Naive B cell (primary cell): Measurements from ENCODE around the gene GSG1L. TPM values are rescaled to one million over a fixed set of nuclear protein-coding genes. Genes with fewer than 3 reads are reported as not detected.
A peak's percentile ranks its signal among the peaks of the same experiment; 100 is the strongest.

ENCODE experiments used
- ATAC-seq, 2 donors: fragments of 150-1000 bp; cut with Tn5 transposase; 2 replicates each; pipeline ENCODE4 v1.10.0; 2021; ENCODE audit warnings: low read depth in 2 of 2, mild to moderate bottlenecking in 2 of 2, moderate library complexity in 2 of 2
- DNase-seq: peaks from one replicate; pipeline ENCODE4 v3.0.0; 2022
- H3K27ac Mint-ChIP-seq, 6 donors: one replicate each; pipeline ENCODE4 v1.8.0; 2020 to 2022; ENCODE audit warnings: mild to moderate bottlenecking in 6 of 6, mixed read lengths in 6 of 6, moderate library complexity in 5 of 6, inconsistent platforms in 2 of 6
- H3K27me3 Mint-ChIP-seq, 3 donors: one replicate each; pipeline ENCODE4 v1.8.0; 2021 to 2022; ENCODE audit warnings: mixed read lengths in 3 of 3, mild to moderate bottlenecking in 1 of 3
- H3K36me3 Mint-ChIP-seq, 2 donors: one replicate each; pipeline ENCODE4 v1.8.0; 2020 to 2022; ENCODE audit warnings: mixed read lengths in 2 of 2, inconsistent platforms in 1 of 2, mild to moderate bottlenecking in 1 of 2
- H3K4me1 Mint-ChIP-seq, 3 donors: one replicate each; pipeline ENCODE4 v1.8.0; 2020 to 2022; ENCODE audit warnings: mixed read lengths in 3 of 3, inconsistent platforms in 1 of 3, mild to moderate bottlenecking in 1 of 3, moderate library complexity in 1 of 3
- H3K4me3 Mint-ChIP-seq, 8 donors: one replicate each; pipeline ENCODE4 v1.8.0; 2020 to 2022; ENCODE audit warnings: mild to moderate bottlenecking in 8 of 8, mixed read lengths in 8 of 8, moderate library complexity in 8 of 8, inconsistent platforms in 2 of 8
- H3K9me3 Mint-ChIP-seq, 7 donors: one replicate each; pipeline ENCODE4 v1.8.0; 2020 to 2022; ENCODE audit warnings: mixed read lengths in 7 of 7, mild to moderate bottlenecking in 5 of 7, inconsistent platforms in 2 of 7, moderate library complexity in 1 of 7
- polyA plus RNA-seq, 6 donors: library from polyadenylated mRNA; unstranded; fragments of 300-500 nt; fragmentation: Illumina TruSeq; gene quantifications; one replicate each; pipeline ENCODE4 v1.2.3, GENCODE V29; 2021; ENCODE audit warnings: low read depth in 6 of 6

GSG1L gene
- polyA plus RNA-seq, 6 donors from 2014 or later, result not detected

DNA sequence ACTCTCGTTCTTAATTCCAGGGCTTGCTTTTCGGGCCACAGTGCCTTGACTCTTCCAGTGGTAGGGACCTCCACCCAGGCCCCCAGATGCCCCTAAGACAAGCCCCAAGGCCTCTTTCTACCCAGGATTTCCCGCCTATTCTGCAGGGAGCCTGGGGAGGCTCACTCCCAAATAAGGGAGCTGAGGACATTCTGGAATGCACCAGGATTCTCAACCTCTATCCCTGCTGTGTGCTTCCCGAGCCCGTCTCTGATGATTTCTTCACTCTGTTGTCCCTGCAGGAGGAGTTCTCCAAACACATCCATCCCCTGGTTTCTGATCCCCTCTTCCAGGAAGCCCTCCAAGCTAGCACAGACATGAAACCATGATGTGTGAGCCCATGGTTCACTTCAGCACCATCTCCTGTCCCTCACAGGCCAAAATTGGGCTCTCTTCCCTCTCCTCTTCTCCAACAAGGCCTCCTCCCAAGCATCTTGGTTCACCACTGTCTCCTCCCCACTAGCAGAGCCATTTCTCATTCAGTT is 257.6 kb downstream of the GSG1L start:
- Mint-ChIP-seq H3K27ac (no peak overlapping the region), H3K4me1 (peaks cover 0 to 8% (median 0%) of the 10 kb centered on the region in 3 donors), H3K4me3 (no peak overlapping the region), H3K27me3 (peaks cover 31 to 35% (median 33%) of the 10 kb centered on the region in 3 donors), H3K9me3 (peaks cover 0 to 10% (median 3%) of the 10 kb centered on the region in 7 donors), H3K36me3 (no peaks in the 10 kb centered on the region)
- DNase-seq (no peak), ATAC-seq (no peak)

DNA sequence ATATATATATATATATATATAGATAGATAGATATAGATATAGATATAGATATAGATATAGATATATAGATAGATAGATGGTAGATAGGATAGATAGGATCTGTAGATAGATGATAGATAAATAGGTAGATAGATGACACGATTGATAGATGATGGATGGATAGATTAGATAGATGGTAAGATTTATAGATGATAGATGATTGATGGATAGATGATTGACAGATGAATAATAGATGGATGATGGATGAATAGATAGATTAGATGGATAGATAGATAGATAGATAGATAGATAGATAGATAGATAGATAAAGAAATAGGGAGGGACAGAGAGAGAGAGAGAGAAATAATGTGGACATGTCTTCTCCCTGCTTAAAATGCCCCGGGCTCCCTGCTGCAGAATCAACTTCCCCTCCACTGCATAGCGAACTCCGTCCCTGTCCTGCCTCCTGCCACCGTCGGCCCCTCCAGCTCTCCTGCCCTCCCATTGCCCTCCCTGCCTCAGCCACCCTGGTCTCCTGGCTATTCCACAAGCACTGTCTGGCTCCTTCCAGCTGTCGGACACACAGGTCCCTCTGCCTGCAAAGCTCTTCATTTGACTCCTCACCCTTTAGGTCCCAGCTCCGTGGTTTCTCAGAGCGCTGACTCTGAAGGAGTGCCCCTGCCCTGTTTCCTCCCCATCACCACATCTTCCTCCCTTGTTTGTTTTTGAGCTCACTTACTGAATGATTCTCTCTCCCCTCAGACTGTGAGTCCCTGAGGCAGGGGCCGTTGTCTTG is 259.6 kb downstream of the GSG1L start:
- ATAC-seq (no peak), DNase-seq (no peak)
- peaks cover 0 to 8% (median 0%) of the 10 kb centered on the region in 3 donors for H3K4me1 Mint-ChIP-seq
- peaks cover 31 to 35% (median 33%) of the 10 kb centered on the region in 3 donors for H3K27me3 Mint-ChIP-seq
- H3K27ac Mint-ChIP-seq, result no peak overlapping the region
- H3K9me3 Mint-ChIP-seq, result peaks cover 0 to 5% (median 0%) of the 10 kb centered on the region in 7 donors
- H3K36me3 Mint-ChIP-seq, result no peaks in the 10 kb centered on the region
- H3K4me3 Mint-ChIP-seq, result no peak overlapping the region

DNA sequence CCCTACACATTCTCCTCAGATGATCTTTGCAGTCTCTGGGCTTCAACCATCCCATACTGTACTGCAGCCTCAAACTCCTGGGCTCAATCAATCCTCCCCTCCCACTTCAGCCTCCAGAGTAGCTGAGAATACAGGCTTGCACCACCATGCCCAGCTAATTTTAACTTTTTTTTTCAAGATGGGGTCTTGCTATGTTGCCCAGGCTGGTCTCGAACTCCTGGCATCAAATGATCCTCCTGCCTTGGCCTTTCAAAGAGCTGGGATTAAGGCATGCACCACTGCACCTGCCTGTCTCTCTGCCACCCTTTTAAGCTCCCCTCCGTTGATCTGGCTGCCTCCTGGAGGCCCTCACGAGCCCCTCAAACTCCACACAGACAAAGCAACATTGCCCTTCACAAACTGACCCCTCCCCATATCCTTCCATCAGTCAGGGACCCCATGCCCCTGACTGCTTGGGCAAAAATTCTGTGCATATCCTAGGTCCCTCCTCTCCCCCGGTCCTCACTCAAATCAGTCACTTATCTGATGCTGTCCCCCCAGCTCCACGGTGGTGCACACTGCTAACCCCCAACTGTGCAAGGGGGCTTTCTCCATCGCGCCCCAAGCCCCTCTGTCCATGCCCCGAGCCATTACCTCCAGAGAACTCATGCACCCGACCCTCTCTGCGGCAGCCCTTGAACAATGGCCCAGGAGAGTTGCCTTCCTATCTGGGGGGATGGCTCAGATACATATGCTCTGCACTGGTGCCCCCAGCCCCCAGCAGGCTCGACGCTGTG is 260.7 kb downstream of the GSG1L start:
- Mint-ChIP-seq H3K27ac (no peak overlapping the region), H3K27me3 (peaks cover 28 to 31% (median 31%) of the 10 kb centered on the region in 3 donors), H3K36me3 (no peaks in the 10 kb centered on the region), H3K4me1 (peaks cover 0 to 8% (median 0%) of the 10 kb centered on the region in 3 donors), H3K4me3 (no peak overlapping the region), H3K9me3 (peaks cover 0 to 4% (median 0%) of the 10 kb centered on the region in 7 donors)
- ATAC-seq, result no peak
- no peak for DNase-seq

DNA sequence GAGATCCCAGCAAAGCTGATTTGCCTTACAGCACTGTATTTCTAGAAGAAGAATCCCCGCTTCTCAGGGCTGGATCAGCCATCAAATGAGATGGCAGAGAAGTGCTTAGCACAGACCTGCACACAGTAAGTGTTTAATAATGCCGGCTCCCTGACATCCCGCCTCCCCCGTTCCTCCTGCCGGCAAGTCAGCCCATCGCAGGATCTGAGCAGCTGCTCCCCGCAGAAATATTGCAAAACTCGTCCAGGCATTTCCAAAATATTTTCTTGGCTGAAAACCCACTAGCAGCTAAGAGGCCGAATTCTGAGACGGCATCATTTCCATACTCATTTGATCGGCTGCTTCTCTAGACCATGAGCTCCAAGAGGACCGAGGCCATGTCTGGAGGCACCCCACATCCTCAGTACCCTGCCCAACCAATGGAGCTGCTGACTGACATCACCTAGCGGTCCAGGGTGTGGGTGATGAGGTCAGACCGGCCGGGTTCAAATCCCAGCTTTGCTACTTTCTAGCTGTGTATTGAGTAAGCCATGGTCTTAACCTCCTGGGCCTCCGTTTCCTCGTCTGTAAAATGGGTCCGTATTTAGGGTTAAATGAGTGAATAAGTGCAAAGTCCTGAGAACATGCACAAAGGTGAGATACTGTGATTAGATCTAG is 262.1 kb downstream of the GSG1L start:
- no peak overlapping the region for H3K4me3 Mint-ChIP-seq
- ATAC-seq (no peak), DNase-seq (no peak)
- H3K27ac Mint-ChIP-seq, result no peak overlapping the region
- no peaks in the 10 kb centered on the region for H3K36me3 Mint-ChIP-seq
- H3K4me1 Mint-ChIP-seq, result peaks cover 0 to 8% (median 0%) of the 10 kb centered on the region in 3 donors
- H3K9me3 Mint-ChIP-seq, result peaks cover 0 to 4% (median 0%) of the 10 kb centered on the region in 7 donors
- peaks cover 24 to 31% (median 30%) of the 10 kb centered on the region in 3 donors for H3K27me3 Mint-ChIP-seq

DNA sequence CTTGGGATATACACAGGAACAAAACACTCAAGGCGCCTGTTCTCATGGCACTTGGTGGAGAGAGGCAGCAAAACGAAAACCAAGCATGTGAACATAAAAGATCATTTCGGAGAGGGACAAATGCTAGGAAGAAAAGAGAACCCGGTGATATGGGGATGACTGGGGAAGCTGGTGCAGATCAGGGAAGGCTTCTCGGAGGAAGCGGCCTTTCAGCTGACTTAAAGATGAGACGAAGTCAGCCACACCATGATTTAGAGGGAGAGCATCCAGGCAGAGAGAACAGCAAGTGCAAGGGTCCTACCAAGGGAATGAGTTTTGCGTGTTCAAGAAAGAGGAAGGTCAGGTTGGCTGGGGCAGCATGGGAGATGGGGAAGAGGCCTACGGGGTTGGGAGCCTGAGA is 262.7 kb downstream of the GSG1L start:
- Mint-ChIP-seq H3K4me1 (peaks cover 0 to 4% (median 0%) of the 10 kb centered on the region in 3 donors), H3K9me3 (peaks cover 0 to 4% (median 0%) of the 10 kb centered on the region in 7 donors), H3K27me3 (peaks cover 19 to 25% (median 24%) of the 10 kb centered on the region in 3 donors), H3K36me3 (no peaks in the 10 kb centered on the region), H3K27ac (no peak overlapping the region), H3K4me3 (no peak overlapping the region)
- no peak for ATAC-seq
- no peak for DNase-seq

DNA sequence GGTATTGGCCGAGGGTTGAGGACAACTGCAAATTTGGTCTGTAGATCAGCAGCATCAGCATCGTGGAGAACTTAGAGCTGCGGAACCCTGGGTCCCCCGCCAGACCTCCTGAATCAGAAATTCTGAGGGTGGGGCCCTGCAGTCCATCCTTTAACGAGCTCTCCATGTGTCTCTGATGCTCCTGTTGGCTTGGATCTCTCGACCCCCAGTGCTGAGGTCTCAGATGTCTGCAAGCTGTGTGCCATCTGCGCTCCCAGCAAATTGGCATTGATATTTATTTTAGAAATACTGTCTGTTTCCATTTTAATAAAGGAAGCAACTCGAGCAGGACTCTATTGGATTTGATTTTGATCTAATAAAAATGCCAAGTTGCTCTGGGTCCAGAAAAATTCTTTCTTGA is 263.6 kb downstream of the GSG1L start:
- Mint-ChIP-seq H3K9me3 (peaks cover 0 to 4% (median 0%) of the 10 kb centered on the region in 7 donors), H3K36me3 (no peaks in the 10 kb centered on the region), H3K4me3 (no peak overlapping the region), H3K27me3 (peaks cover 19 to 26% (median 23%) of the 10 kb centered on the region in 3 donors), H3K27ac (peak overlapping the region in 1 of 6 donors; percentile 11), H3K4me1 (peaks cover 0 to 4% (median 0%) of the 10 kb centered on the region in 3 donors)
- DNase-seq, result no peak
- ATAC-seq, result no peak

DNA sequence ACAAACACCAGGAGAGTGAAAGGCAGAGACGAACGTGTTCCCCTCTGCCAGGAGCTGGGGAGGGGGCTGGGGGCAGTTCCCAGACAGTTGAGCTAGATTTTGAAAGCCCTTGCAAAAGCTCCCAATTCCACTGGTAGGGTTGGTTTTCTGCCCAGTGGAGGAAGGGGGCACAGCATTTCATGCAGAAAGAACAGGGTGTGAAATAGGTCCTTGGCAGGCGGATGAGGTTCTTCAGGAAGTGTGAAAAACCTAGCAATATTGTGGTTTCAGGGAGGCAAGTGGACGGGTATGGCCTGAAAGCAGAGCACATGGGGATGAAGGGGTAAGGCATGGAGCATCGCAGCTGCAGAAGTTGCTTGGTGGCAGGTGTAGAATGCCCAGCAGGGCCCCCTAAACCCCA is 265.3 kb downstream of the GSG1L start:
- Mint-ChIP-seq H3K27me3 (peaks cover 8 to 16% (median 9%) of the 10 kb centered on the region in 3 donors), H3K27ac (peak overlapping the region in 1 of 6 donors; percentile 94), H3K4me3 (no peak overlapping the region), H3K9me3 (peaks cover 0 to 4% (median 0%) of the 10 kb centered on the region in 7 donors), H3K36me3 (no peaks in the 10 kb centered on the region), H3K4me1 (no peaks in the 10 kb centered on the region)
- DNase-seq, result no peak
- ATAC-seq, result no peak

DNA sequence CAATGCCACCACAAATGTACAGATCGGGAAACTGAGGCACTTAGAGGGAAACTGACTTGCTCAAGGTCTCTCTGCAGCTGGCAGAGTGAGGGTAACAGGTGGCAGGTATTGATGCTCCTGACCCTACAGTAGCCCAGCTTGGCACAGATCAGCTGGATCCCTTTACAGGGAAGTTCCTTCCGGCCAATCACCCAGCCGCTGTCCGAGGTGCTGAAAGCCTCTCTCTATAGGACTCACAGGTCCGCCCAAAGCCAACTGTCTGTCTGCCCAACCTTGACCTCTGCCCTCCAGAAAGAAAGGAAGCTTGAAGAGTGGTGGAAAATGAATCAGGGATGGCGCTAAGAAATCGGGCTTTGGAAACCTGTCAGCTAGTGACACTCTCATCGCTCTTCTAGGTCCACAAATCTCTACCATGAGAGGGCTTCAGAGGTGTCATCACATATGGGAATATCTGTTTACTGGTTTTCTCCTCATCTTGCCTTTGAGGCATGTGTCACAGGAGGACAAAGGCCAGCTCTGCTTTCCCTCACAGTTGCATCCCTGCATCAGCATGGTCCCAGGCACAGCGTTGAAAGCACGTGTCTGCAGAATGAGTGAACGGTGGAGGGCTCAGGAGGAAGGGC is 267.4 kb downstream of the GSG1L start:
- Mint-ChIP-seq H3K27ac (no peak overlapping the region), H3K27me3 (peaks cover 0 to 13% (median 11%) of the 10 kb centered on the region in 3 donors), H3K9me3 (no peaks in the 10 kb centered on the region), H3K4me3 (no peak overlapping the region), H3K4me1 (no peaks in the 10 kb centered on the region), H3K36me3 (no peaks in the 10 kb centered on the region)
- ATAC-seq (no peak), DNase-seq (no peak)

DNA sequence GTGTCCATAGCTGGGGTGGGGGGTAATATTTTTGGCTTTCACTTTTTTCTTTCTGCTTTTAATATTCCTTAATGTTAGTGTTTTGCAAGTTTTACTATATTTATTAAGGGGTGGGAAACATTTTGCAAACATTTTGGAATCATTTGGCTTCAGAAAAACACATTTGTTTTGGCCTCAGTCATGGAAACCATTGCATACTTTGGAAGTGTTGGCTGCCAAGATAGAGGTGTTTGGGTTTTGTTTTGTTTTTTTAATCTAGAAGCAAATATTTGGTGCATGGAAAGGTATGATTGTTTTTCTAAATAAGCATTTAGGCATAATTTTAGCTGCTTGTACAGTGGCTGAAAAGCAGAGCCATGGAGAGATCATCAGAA is 270.3 kb downstream of the GSG1L start:
- ATAC-seq, result no peak
- Mint-ChIP-seq H3K36me3 (no peaks in the 10 kb centered on the region), H3K27ac (peak overlapping the region in 1 of 6 donors; percentile 5), H3K4me1 (no peaks in the 10 kb centered on the region), H3K27me3 (peaks cover 0 to 11% (median 8%) of the 10 kb centered on the region in 3 donors), H3K4me3 (no peak overlapping the region), H3K9me3 (no peaks in the 10 kb centered on the region)
- no peak for DNase-seq

DNA sequence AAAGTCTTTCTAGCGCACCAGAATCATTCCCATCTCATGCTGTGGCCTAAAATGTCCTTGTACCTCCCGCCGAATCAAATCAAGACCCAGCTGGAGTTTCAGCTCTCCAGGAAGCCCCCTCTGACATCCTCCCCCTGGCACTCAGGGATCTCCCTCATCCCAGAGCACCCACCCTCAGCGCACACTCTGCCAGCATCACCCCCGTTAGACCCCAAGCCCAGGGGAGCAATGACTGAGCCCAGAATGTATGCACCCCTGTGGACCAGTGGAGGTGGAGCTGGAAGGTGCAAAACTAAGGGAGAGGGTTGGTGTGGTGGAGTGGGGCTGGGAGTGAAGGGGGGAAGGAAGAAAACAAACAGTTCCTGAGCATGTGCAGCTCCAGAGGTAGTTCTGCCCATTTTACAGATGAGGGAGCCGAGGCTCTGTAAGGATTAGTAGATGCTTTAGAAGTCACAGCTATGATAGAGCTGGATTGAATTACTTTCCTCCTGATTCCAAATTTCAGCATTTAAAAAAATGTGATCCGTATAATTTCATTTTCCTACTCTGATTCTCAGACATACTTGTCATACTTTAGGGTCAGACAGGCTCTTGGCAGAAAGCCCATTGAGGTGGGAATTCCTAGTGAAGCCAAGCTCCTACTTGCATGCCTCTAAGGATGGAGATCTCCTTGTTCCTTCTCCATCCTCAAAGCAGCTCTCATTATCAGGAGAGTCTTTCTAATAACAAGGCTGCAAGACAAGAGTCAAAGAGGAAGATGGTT is 270.8 kb downstream of the GSG1L start:
- Mint-ChIP-seq H3K36me3 (no peaks in the 10 kb centered on the region), H3K27me3 (peaks cover 0 to 11% (median 8%) of the 10 kb centered on the region in 3 donors)
- DNase-seq, result no peak

DNA sequence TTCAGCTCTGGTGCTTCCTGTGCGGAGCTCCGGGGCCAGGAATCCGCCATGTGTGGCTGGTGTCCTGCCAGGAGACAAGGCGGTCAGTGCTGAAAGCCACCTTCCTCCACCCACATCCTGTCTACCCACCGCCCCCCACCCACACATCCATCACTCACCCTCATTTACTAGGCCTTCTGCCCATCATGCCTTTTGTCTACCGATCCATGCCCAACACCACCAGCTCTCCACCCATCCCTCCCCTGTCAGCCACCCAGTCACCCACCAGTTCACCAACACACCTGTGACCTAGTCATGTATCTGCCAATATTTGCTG is 272.2 kb downstream of the GSG1L start:
- peaks cover 0 to 11% (median 8%) of the 10 kb centered on the region in 3 donors for H3K27me3 Mint-ChIP-seq
- no peaks in the 10 kb centered on the region for H3K36me3 Mint-ChIP-seq
- H3K4me1 Mint-ChIP-seq, result no peaks in the 10 kb centered on the region
- DNase-seq (no peak), ATAC-seq (no peak)
- H3K9me3 Mint-ChIP-seq, result no peaks in the 10 kb centered on the region
- H3K27ac Mint-ChIP-seq, result no peak overlapping the region
- no peak overlapping the region for H3K4me3 Mint-ChIP-seq

More for the DNA sequence above, 270.8 kb downstream of the GSG1L start:
- Mint-ChIP-seq H3K4me1 (no peaks in the 10 kb centered on the region), H3K27ac (no peak overlapping the region), H3K9me3 (no peaks in the 10 kb centered on the region), H3K4me3 (no peak overlapping the region)
- ATAC-seq, result no peak

DNA sequence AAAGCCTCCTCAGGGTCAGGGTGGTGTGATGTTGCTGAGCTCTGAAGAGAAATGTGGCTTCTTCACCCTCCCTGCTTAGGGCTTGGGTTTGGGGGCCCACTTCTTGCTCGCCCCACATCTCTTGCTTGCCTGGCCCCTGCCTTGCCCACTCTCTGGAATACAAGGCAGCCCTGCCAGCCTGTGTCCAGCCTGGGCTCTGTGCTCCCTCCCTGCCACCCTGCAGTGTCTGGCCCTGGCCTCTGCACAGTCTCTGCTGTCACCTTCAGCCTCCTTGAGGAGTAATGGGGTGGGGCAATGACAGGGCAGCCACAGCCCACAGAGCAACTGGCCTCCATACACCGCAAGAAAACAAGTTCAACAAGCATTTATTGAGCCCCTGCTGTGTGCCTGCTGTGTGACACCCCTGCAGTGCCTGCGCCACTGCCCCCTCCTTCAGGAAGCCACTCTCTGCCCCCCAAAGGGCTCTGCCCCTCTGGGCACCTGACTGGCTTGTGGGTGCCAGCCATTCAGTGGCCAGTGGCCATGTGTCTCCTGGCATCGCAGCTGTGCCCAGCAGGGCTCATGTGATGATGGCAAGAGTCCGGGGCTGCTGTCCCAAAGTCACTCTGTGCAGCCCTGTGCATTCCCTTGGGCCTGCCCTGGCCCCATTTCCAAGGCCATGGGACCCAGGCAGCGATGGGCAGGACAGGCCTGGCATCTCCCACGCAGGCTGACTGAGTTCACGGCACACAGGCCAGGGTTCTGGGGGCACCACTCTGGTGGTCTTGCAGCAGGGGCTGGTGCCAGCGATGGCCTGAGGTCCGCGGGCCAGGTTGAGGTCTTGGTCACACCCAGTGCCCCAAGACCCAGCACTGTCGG is 272.7 kb downstream of the GSG1L start:
- ATAC-seq (no peak), DNase-seq (no peak)
- Mint-ChIP-seq H3K36me3 (no peaks in the 10 kb centered on the region), H3K4me3 (no peak overlapping the region), H3K27me3 (peaks cover 0 to 11% (median 8%) of the 10 kb centered on the region in 3 donors), H3K9me3 (no peaks in the 10 kb centered on the region), H3K4me1 (no peaks in the 10 kb centered on the region), H3K27ac (no peak overlapping the region)
